Left ventricle myocardium inferior (tissue), 1 donor: ENCODE results near the gene CCSER1. TPM values are rescaled to one million over a fixed set of nuclear protein-coding genes. Genes with fewer than 3 reads are reported as not detected.

Source experiments
- DNase-seq: peaks from one replicate; pipeline ENCODE4 v3.0.0-alpha.2; 2020
- H3K27ac ChIP-seq: fragments of 200-600 bp; replicated peaks from 2 replicates; pipeline ENCODE4 v1.8.0; 2021
- H3K27me3 ChIP-seq: fragments of 200-600 bp; 2 replicates; pipeline ENCODE4 v1.8.0; 2021; ENCODE audit warnings: low read depth
- H3K36me3 ChIP-seq: fragments of 200-600 bp; 2 replicates; pipeline ENCODE4 v1.8.0; 2021
- H3K4me1 ChIP-seq: fragments of 200-600 bp; 2 replicates; pipeline ENCODE4 v1.8.0; 2021
- H3K4me3 ChIP-seq: fragments of 200-600 bp; 2 replicates; pipeline ENCODE4 v1.8.0; 2021; ENCODE audit warnings: mild to moderate bottlenecking, moderate library complexity
- H3K9me3 ChIP-seq: fragments of 200-600 bp; replicated peaks from 2 replicates; pipeline ENCODE4 v1.8.0; 2021
- intact Hi-C: fragments of 100-400 bp; cut with micrococcal nuclease; formaldehyde crosslinking; loops from one replicate; pipeline ENCODE4 v1.11.0; 2022
- total RNA-seq: library from RNA; stranded (reverse); fragmentation: NEBNext Ultra II Directional; extraction: Animal tissue kit (Norgen Biotek cat#: 25700); gene quantifications from one replicate; pipeline ENCODE4 v1.2.1, GENCODE V29; 2021
- TF ChIP-seq, protein P1 (sequence below): fragments of 200-600 bp; IDR thresholded peaks from 2 replicates; pipeline ENCODE4 v1.8.0; 2021; ENCODE audit warnings: antibody characterized with exemption, mild to moderate bottlenecking, borderline replicate concordance
- donor health status: DM: no; HTN: yes; CAD: no; lungs with severe emphysema.

Gene CCSER1
- total RNA-seq, 1 donor from 2014 or later: 13.2 TPM

DNA sequence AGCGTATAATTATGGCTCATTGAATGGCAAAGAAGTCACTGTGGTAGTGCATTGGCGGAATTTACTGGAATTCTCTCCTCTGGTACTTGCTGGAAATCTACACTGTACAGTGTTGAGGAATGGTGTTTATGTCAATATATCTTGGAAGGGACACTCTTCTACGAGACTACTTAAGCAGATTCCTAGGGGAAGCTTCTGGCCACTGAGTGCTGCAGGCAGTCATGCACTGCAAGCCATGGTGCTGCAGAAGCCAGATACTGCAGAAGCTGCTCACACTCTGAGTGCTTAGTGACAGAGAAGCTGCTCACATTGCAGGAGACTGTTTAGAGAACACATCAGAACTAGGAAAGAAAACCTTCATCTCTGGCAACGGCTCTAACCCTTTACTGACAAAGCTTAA lies 725.0 kb downstream of the CCSER1 start:
- Histone ChIP-seq H3K27me3 (no peaks in the 10 kb centered on the region), H3K4me3 (no peak overlapping the region), H3K27ac (no peak overlapping the region), H3K36me3 (no peaks in the 10 kb centered on the region), H3K4me1 (no peaks in the 10 kb centered on the region), H3K9me3 (no peaks in the 10 kb centered on the region)
- DNase-seq: no peak
- TF ChIP-seq, protein P1, sequence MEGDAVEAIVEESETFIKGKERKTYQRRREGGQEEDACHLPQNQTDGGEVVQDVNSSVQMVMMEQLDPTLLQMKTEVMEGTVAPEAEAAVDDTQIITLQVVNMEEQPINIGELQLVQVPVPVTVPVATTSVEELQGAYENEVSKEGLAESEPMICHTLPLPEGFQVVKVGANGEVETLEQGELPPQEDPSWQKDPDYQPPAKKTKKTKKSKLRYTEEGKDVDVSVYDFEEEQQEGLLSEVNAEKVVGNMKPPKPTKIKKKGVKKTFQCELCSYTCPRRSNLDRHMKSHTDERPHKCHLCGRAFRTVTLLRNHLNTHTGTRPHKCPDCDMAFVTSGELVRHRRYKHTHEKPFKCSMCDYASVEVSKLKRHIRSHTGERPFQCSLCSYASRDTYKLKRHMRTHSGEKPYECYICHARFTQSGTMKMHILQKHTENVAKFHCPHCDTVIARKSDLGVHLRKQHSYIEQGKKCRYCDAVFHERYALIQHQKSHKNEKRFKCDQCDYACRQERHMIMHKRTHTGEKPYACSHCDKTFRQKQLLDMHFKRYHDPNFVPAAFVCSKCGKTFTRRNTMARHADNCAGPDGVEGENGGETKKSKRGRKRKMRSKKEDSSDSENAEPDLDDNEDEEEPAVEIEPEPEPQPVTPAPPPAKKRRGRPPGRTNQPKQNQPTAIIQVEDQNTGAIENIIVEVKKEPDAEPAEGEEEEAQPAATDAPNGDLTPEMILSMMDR: no peak
- intact Hi-C loops: no loop called here

DNA sequence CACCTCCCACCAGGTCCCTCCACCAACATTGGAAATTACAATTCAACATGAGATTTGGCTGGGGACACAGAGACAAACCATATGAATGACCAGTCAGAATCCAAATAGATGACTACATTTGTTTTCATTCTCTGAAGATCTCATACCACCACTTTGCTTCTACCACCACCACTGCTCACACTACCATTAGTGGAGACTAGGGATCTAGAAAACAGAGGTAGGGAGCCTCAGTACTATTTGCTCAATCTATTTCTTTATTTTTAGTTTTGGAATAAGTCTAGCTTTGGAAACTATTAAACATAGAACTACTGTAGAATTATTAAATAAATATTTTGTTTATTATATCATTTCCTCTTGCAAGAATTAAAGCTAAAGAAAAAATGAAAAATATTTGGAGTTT lies 727.9 kb downstream of the CCSER1 start:
- no peaks in the 10 kb centered on the region for H3K27me3 ChIP-seq
- no peaks in the 10 kb centered on the region for H3K4me1 ChIP-seq
- H3K36me3 ChIP-seq: no peaks in the 10 kb centered on the region
- H3K9me3 ChIP-seq: no peaks in the 10 kb centered on the region
- no peak overlapping the region for H3K27ac ChIP-seq
- H3K4me3 ChIP-seq: no peak overlapping the region
- no peak for DNase-seq
- TF ChIP-seq, protein P1: no peak
- intact Hi-C loops: no loop called here

DNA sequence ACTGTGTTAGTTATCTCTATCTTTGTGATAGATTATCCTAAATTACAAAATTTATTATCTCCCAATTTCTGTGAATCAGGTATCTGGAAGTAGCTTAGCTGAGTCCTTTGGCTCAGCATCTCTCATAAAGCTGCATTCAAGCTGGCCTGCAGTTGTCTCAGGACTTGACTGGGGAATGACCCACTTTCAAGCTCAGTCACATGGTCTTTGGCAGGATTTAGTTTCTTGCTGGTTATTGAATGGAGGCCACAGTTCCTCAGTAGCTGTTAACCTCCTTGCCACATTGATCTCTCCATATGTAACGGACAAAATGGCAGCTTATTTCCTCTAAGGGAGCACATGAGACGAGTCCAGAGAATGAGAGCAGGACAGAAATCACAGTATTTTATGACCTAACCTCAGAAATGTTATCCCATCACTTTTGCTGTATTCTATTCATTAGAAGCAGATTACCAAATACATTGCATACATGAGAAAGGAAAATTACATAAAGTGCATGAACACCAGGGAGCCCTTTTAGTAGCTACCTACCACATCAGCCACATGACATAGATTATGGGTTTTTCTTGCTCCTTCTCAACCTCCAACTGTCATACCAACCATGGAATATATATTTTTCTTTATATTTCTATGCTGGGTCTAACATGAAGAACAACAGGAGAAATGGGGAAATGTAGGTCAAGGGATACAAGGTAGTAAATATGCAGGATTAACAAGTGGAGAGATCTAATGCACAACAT lies 730.1 kb downstream of the CCSER1 start:
- H3K9me3 ChIP-seq: no peaks in the 10 kb centered on the region
- DNase-seq: no peak
- intact Hi-C loops: no loop called here
- H3K27ac ChIP-seq: no peak overlapping the region
- TF ChIP-seq, protein P1: no peak
- no peaks in the 10 kb centered on the region for H3K36me3 ChIP-seq
- H3K4me3 ChIP-seq: no peak overlapping the region
- H3K27me3 ChIP-seq: no peaks in the 10 kb centered on the region
- H3K4me1 ChIP-seq: no peaks in the 10 kb centered on the region

DNA sequence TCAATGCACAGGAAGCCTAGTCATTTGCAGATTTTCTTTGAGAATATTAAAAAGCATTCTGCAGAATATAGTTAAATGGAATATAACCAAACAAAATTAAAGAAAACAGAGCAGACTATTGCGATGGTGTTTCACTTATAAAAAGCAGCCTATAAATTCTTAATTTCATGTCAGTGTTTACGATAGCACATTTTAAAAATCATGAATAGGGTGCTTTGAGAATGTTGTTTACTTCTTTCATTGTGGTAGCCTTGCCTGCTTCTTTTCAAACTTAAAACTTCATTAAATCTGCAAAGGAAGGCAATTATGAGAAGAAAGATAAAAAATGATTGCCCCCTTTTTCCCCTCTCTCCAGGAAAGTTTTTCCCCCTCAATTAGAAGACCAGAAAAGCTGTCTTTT lies 748.6 kb downstream of the CCSER1 start:
- TF ChIP-seq, protein P1: no peak
- DNase-seq: no peak
- H3K27ac ChIP-seq: no peak overlapping the region
- H3K9me3 ChIP-seq: no peaks in the 10 kb centered on the region
- intact Hi-C loops: no loop called here
- no peaks in the 10 kb centered on the region for H3K36me3 ChIP-seq
- H3K4me3 ChIP-seq: no peak overlapping the region
- H3K4me1 ChIP-seq: no peaks in the 10 kb centered on the region
- no peaks in the 10 kb centered on the region for H3K27me3 ChIP-seq

DNA sequence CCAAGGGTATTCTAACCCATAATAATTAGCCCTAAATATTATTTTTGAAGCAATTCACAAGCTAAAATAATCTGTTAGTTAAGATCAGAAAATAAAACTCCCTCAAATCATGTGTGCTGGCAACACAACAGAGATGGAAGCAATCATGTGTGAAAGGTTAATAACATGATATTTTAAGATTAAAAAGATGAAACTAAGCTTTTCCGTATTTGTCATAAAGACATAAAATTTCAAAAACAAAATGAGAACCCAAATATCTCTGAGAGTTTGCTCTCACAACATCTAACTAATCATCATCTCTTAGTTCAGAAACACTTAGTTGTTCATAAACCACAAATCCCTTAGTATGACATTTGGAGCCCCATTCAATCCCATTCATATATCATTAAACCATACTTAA lies 749.1 kb downstream of the CCSER1 start:
- DNase-seq: no peak
- intact Hi-C loops: no loop called here
- Histone ChIP-seq H3K27me3 (no peaks in the 10 kb centered on the region), H3K4me3 (no peak overlapping the region), H3K4me1 (no peaks in the 10 kb centered on the region), H3K36me3 (no peaks in the 10 kb centered on the region), H3K9me3 (no peaks in the 10 kb centered on the region), H3K27ac (no peak overlapping the region)
- TF ChIP-seq, protein P1: no peak
